OCI-LY7 (cell line): Measurements from ENCODE around the gene SMARCC1. TPM values are rescaled to one million over a fixed set of nuclear protein-coding genes. Genes with fewer than 3 reads are reported as not detected.

ENCODE experiments used
- BruUV-seq: library from RNA; stranded (reverse); fragments of 400-500 nt; replicated peaks from 2 replicates; lab custom pipeline; 2021; lab: Mats Ljungman, UMichigan
- CTCF ChIA-PET: fragments of 300-600 bp; sonication (Branson Sonifier 250); formaldehyde crosslinking; loops from one replicate; lab custom pipeline; 2022; ENCODE audit warnings: antibody characterized with exemption; ENCODE audit not compliant: unreplicated experiment; lab: Charles Lee
- POLR2A ChIA-PET: fragments of 300-600 bp; sonication (Branson Sonifier 250); formaldehyde crosslinking; loops from one replicate; lab custom pipeline; 2022; ENCODE audit warnings: antibody characterized with exemption; lab: Charles Lee
- DNase-seq: peaks from one replicate; pipeline ENCODE4 v3.0.0-alpha.2; 2015; ENCODE audit warnings: low spot score
- H2AFZ ChIP-seq: fragments of 200-600 bp; sonication (generic), shearing (Covaris generic); 2 replicates; pipeline ENCODE4 v1.6.1; 2014; ENCODE audit warnings: mild to moderate bottlenecking, antibody characterized with exemption, low read length, moderate library complexity
- H3K27ac ChIP-seq: fragments of 200-600 bp; sonication (generic); 2 replicates; pipeline ENCODE4 v1.5.1; 2014; ENCODE audit warnings: mixed run types, low read depth, mild to moderate bottlenecking, moderate library complexity, low read length, inconsistent platforms; ENCODE audit not compliant: poor library complexity, severe bottlenecking
- H3K36me3 ChIP-seq: fragments of 200-600 bp; sonication (generic); 2 replicates; pipeline ENCODE4 v1.6.1; 2014; ENCODE audit warnings: mild to moderate bottlenecking, antibody characterized with exemption, low read length, moderate library complexity, mixed read lengths; ENCODE audit not compliant: insufficient read depth
- H3K4me1 ChIP-seq: fragments of 200-600 bp; sonication (generic); 2 replicates; pipeline ENCODE4 v1.5.1; 2014; ENCODE audit warnings: mild to moderate bottlenecking, low read length; ENCODE audit not compliant: insufficient read depth, poor library complexity, severe bottlenecking
- H3K4me2 ChIP-seq: fragments of 200-600 bp; sonication (generic); 2 replicates; pipeline ENCODE4 v1.6.1; 2014; ENCODE audit warnings: mild to moderate bottlenecking, low read length
- H3K4me3 ChIP-seq: fragments of 200-600 bp; sonication (generic); 2 replicates; pipeline ENCODE4 v1.5.1; 2014; ENCODE audit warnings: mild to moderate bottlenecking, low read depth, low read length; ENCODE audit not compliant: poor library complexity, severe bottlenecking
- H3K79me2 ChIP-seq: fragments of 200-600 bp; sonication (generic); 2 replicates; pipeline ENCODE4 v1.6.1; 2016; ENCODE audit warnings: low read depth, mild to moderate bottlenecking, low read length, moderate library complexity, mixed read lengths; ENCODE audit not compliant: insufficient read depth
- H3K9me2 ChIP-seq: fragments of 200-600 bp; sonication (generic); 2 replicates; pipeline ENCODE4 v1.6.1; 2016; ENCODE audit warnings: mild to moderate bottlenecking, low read length, mixed read lengths; ENCODE audit not compliant: insufficient read depth
- H3K9me3 ChIP-seq: fragments of 200-600 bp; sonication (generic); 2 replicates; pipeline ENCODE4 v1.6.1; 2014; ENCODE audit warnings: mild to moderate bottlenecking, mixed run types, low read length, mixed read lengths
- H4K20me1 ChIP-seq: fragments of 200-600 bp; sonication (generic); 2 replicates; pipeline ENCODE4 v1.6.1; 2014; ENCODE audit warnings: mild to moderate bottlenecking, antibody characterized with exemption, low read length, moderate library complexity, mixed read lengths; ENCODE audit not compliant: insufficient read depth
- CTCF ChIP-seq: fragments of 200-600 bp; sonication (generic); conservative IDR thresholded peaks from 2 replicates; pipeline ENCODE4 v1.5.1; 2014; ENCODE audit warnings: mild to moderate bottlenecking, antibody characterized with exemption, low read length, moderate library complexity, mixed read lengths
- EZH2phosphoT487 ChIP-seq: fragments of 200-600 bp; sonication (generic); IDR thresholded peaks from 2 replicates; pipeline ENCODE4 v1.6.1; 2018; ENCODE audit warnings: low read depth, borderline replicate concordance, mild to moderate bottlenecking, mixed run types, antibody characterized with exemption, low read length, moderate library complexity, mixed read lengths
- intact Hi-C: fragments of 100-400 bp; cut with micrococcal nuclease; formaldehyde crosslinking; loops from one replicate; pipeline ENCODE4 v1.10.0; 2022; ENCODE audit not compliant: unreplicated experiment
- small RNA-seq: library from RNA; depleted of rRNA; stranded (forward); fragments of <200 nt; gene quantifications from one replicate; pipeline ENCODE3, GENCODE V24; 2014
- total RNA-seq, 2 experiments: library from RNA; depleted of rRNA in 1 of 2; stranded (reverse); fragments of >200 nt in 1 of 2; shearing (Covaris generic) in 1 of 2; gene quantifications; 2 replicates each; pipeline ENCODE4 v1.2.3, GENCODE V29; 2014 to 2022

Gene SMARCC1
- total RNA-seq, 2 experiments from 2014 or later, result 83.2 to 176 TPM

GRCh38 chr3:47536221-47536891, 245.3 kb downstream of the SMARCC1 start:
- H3K9me3 ChIP-seq, result no peaks in the 10 kb centered on the region
- no peak overlapping the region for H2AFZ ChIP-seq
- H3K27ac ChIP-seq, result no peak overlapping the region
- CTCF ChIA-PET, result no interaction called here
- H3K4me1 ChIP-seq, result no peaks in the 10 kb centered on the region
- H3K9me2 ChIP-seq, result no peaks in the 10 kb centered on the region
- H3K4me3 ChIP-seq, result no peak overlapping the region
- no peak for DNase-seq
- H3K79me2 ChIP-seq, result no peaks in the 10 kb centered on the region
- no TSS peak for BruUV-seq
- POLR2A ChIA-PET, result interaction anchor here (0.6 kb wide), 1 partner anchor 420 kb away, joined by 3 read pairs; no protein-coding TSS in a partner anchor
- no peaks in the 10 kb centered on the region for H3K36me3 ChIP-seq
- no peak overlapping the region for H3K4me2 ChIP-seq
- intact Hi-C loops, result no loop called here
- no peak for TF ChIP-seq EZH2phosphoT487
- no peak for TF ChIP-seq CTCF
- H4K20me1 ChIP-seq, result no peaks in the 10 kb centered on the region

Small RNA genes within 50 kb of the gene (small RNA-seq; reads per million reads assigned to genes)
- gene RF02271 (not detected), gene RN7SL870P (not detected)

Other genes starting within 250 kb of the SMARCC1 start
- gene CSPG5, start 203.0 kb downstream of the SMARCC1 start, total RNA-seq (2014; rRNA removed; shearing (Covaris generic)), result 0.41 and 0.66 TPM in 2 replicates
- 0.13 and 0.22 TPM in 2 replicates for gene CSPG5, start 203.0 kb downstream of the SMARCC1 start, total RNA-seq (2022)
- gene DHX30, start 21.2 kb upstream of the SMARCC1 start, total RNA-seq (2014; rRNA removed; shearing (Covaris generic)), result 93.0 and 102 TPM in 2 replicates
- gene DHX30, start 21.2 kb upstream of the SMARCC1 start, total RNA-seq (2022), result 96.6 and 104 TPM in 2 replicates
- gene MAP4, start 234.5 kb upstream of the SMARCC1 start, total RNA-seq (2014; rRNA removed; shearing (Covaris generic)), result 26.1 and 27.0 TPM in 2 replicates
- 78.4 and 80.1 TPM in 2 replicates for gene MAP4, start 234.5 kb upstream of the SMARCC1 start, total RNA-seq (2022)